A549 (cell line): ENCODE data around the gene BBS9. TPM values are rescaled to one million over a fixed set of nuclear protein-coding genes. Genes with fewer than 3 reads are reported as not detected.

Experiments used
- ATAC-seq, 2 experiments: fragments of 200-7000 bp in 1 of 2; fragments of >200 bp in 1 of 2; cut with Nextera tagmentation in 1 of 2; cut with Tn5 transposase in 1 of 2; 3 replicates each; pipeline versions ENCODE4 v1.8.0 to v1.9.1; 2018 to 2020; ENCODE audit warnings: mild to moderate bottlenecking in 1 of 2, moderate library complexity in 1 of 2
- CTCF ChIA-PET: fragments of 300-600 bp; sonication (Branson Sonifier 250); formaldehyde crosslinking; extraction: SDS; loops from one replicate; lab custom pipeline; 2021; ENCODE audit warnings: antibody characterized with exemption, inconsistent platforms; lab: Yijun Ruan, JAX
- POLR2A ChIA-PET: fragments of 350-600 bp; formaldehyde crosslinking; extraction: SDS; loops from one replicate; lab custom pipeline; 2021; ENCODE audit warnings: antibody characterized with exemption, inconsistent platforms; lab: Yijun Ruan, JAX
- DNase-seq, 2 experiments: peaks; one replicate each; pipeline versions ENCODE4 v3.0.0 to v3.0.0-alpha.2; 2011 to 2016; ENCODE audit warnings: low read depth in 1 of 2, low spot score in 1 of 2
- FAIRE-seq: peaks from 2 replicates; lab custom pipeline; 2011; peaks lifted over from hg19 to GRCh38; lab: Jason Lieb, UNC
- H3K27ac ChIP-seq, 2 experiments: fragments of >200 bp; sonication (Bioruptor Twin); formaldehyde crosslinking; 3 replicates each; pipeline ENCODE4 v1.5.1; 2016 to 2017
- H3K4me1 ChIP-seq: fragments of >200 bp; sonication (Bioruptor Twin); formaldehyde crosslinking; 3 replicates; pipeline ENCODE4 v1.6.1; 2016
- H3K4me2 ChIP-seq: fragments of >200 bp; sonication (Bioruptor Twin); formaldehyde crosslinking; 3 replicates; pipeline ENCODE4 v1.6.1; 2016
- H3K4me3 ChIP-seq: fragments of >200 bp; sonication (Bioruptor Twin); formaldehyde crosslinking; 3 replicates; pipeline ENCODE4 v1.5.1; 2016
- H3K9me3 ChIP-seq: fragments of >200 bp; sonication (Bioruptor Twin); formaldehyde crosslinking; 3 replicates; pipeline ENCODE4 v1.6.1; 2016
- CBX2 ChIP-seq: fragments of 200-600 bp; sonication (generic); IDR thresholded peaks from 2 replicates; pipeline ENCODE4 v1.6.1; 2016; ENCODE audit warnings: low read depth, mild to moderate bottlenecking, borderline replicate concordance
- CEBPB ChIP-seq, 2 experiments: fragments of >200 bp in 1 of 2; sonication (Bioruptor Twin) in 1 of 2; formaldehyde crosslinking in 1 of 2; IDR thresholded peaks; 2 replicates each; pipeline ENCODE4 v1.6.1; 2012 to 2016
- CHD2 ChIP-seq: fragments of 150-350 bp; IDR thresholded peaks from 2 replicates; pipeline ENCODE4 v1.6.1; 2014; ENCODE audit warnings: low read length; ENCODE audit not compliant: partially characterized antibody
- CHD4 ChIP-seq: fragments of 200-600 bp; sonication (generic); IDR thresholded peaks from 2 replicates; pipeline ENCODE4 v1.6.1; 2016; ENCODE audit warnings: antibody characterized with exemption, mild to moderate bottlenecking, borderline replicate concordance
- EHMT2 ChIP-seq: fragments of 200-600 bp; sonication (generic); IDR thresholded peaks from 2 replicates; pipeline ENCODE4 v1.6.1; 2016; ENCODE audit warnings: antibody characterized with exemption, low read depth, mild to moderate bottlenecking, moderate library complexity
- FOSL2 ChIP-seq, 2 experiments: fragments of 450-650 bp in 1 of 2; fragments of >200 bp in 1 of 2; sonication (Bioruptor Twin) in 1 of 2; formaldehyde crosslinking; IDR thresholded peaks; 2 replicates each; pipeline versions ENCODE4 v1.5.0 to v1.6.1; 2016 to 2020; ENCODE audit warnings: mild to moderate bottlenecking in 1 of 2, moderate library complexity in 1 of 2
- HDAC2 ChIP-seq: fragments of 200-600 bp; sonication (generic); IDR thresholded peaks from 2 replicates; pipeline ENCODE4 v1.6.1; 2016
- HEYL ChIP-seq: fragments of 250-450 bp; sonication (Bioruptor Pico); IDR thresholded peaks from 2 replicates; pipeline ENCODE4 v1.8.0; 2021; ENCODE audit warnings: mild to moderate bottlenecking, moderate library complexity
- HMGXB4 ChIP-seq: fragments of 250-450 bp; sonication (Bioruptor Pico); IDR thresholded peaks from 2 replicates; pipeline ENCODE4 v1.5.0; 2021; ENCODE audit warnings: mild to moderate bottlenecking, moderate library complexity, borderline replicate concordance
- HOXA7 ChIP-seq: fragments of 250-450 bp; sonication (Bioruptor Pico); IDR thresholded peaks from 2 replicates; pipeline ENCODE4 v1.5.0; 2020; ENCODE audit warnings: mild to moderate bottlenecking, moderate library complexity
- HOXB5 ChIP-seq: fragments of 250-450 bp; sonication (Bioruptor Pico); IDR thresholded peaks from 2 replicates; pipeline ENCODE4 v1.5.0; 2020; ENCODE audit warnings: mild to moderate bottlenecking, moderate library complexity
- KDM1A ChIP-seq: fragments of 200-600 bp; sonication (generic); IDR thresholded peaks from 2 replicates; pipeline ENCODE4 v1.6.1; 2016; ENCODE audit warnings: low read depth, mild to moderate bottlenecking
- MYC ChIP-seq: IDR thresholded peaks from 2 replicates; pipeline ENCODE4 v1.6.1; 2012; ENCODE audit warnings: mild to moderate bottlenecking, inconsistent platforms, low read length, improper control_type of control experiment, borderline replicate concordance
- NFE2L2 ChIP-seq: fragments of 150-350 bp; conservative IDR thresholded peaks from 2 replicates; pipeline ENCODE4 v1.6.1; 2014; ENCODE audit warnings: low read length
- PHF8 ChIP-seq: fragments of 200-600 bp; sonication (generic); IDR thresholded peaks from 2 replicates; pipeline ENCODE4 v1.6.1; 2016; ENCODE audit warnings: low read depth, mild to moderate bottlenecking, antibody characterized with exemption, moderate library complexity, borderline replicate concordance
- RAD21 ChIP-seq, 2 experiments: fragments of >200 bp in 1 of 2; sonication (Bioruptor Twin) in 1 of 2; formaldehyde crosslinking in 1 of 2; IDR thresholded peaks in 1 of 2; conservative IDR thresholded peaks in 1 of 2; 2 replicates in 1 of 2; 3 replicates in 1 of 2; pipeline ENCODE4 v1.6.1; 2012 to 2018; ENCODE audit warnings: inconsistent platforms in 1 of 2
- RNF2 ChIP-seq: fragments of 200-600 bp; sonication (generic); IDR thresholded peaks from 2 replicates; pipeline ENCODE4 v1.6.1; 2016; ENCODE audit warnings: low read depth, mild to moderate bottlenecking, antibody characterized with exemption, moderate library complexity, borderline replicate concordance
- SMC3 ChIP-seq: fragments of >200 bp; sonication (Bioruptor Twin); formaldehyde crosslinking; IDR thresholded peaks from 3 replicates; pipeline ENCODE4 v1.6.1; 2018; ENCODE audit warnings: inconsistent platforms
- SREBF2 ChIP-seq: fragments of 450-650 bp; IDR thresholded peaks from 2 replicates; pipeline ENCODE4 v1.6.1; 2014; ENCODE audit warnings: mild to moderate bottlenecking, moderate library complexity
- TFCP2L1 ChIP-seq: fragments of 250-450 bp; sonication (Bioruptor Pico); IDR thresholded peaks from 2 replicates; pipeline ENCODE4 v1.5.0; 2021; ENCODE audit warnings: mild to moderate bottlenecking
- USF2 ChIP-seq: fragments of 450-650 bp; IDR thresholded peaks from 2 replicates; pipeline ENCODE4 v1.6.1; 2014; ENCODE audit warnings: antibody characterized with exemption
- ZC3H11A ChIP-seq: fragments of 450-650 bp; IDR thresholded peaks from 2 replicates; pipeline ENCODE4 v1.6.1; 2014; ENCODE audit warnings: antibody characterized with exemption, mild to moderate bottlenecking
- ZSCAN20 ChIP-seq: fragments of 250-450 bp; sonication (Bioruptor Pico); IDR thresholded peaks from 2 replicates; pipeline ENCODE4 v1.8.0; 2022; ENCODE audit warnings: mild to moderate bottlenecking, moderate library complexity
- WGBS: methylation state at CpG from one replicate; pipeline ENCODE4 v1.1.6; 2017; ENCODE audit errors: missing lambda C conversion rate; 5-methylcytosine and 5-hydroxymethylcytosine counted together
- polyA plus RNA-seq, 4 experiments: library from polyadenylated mRNA; depleted of rRNA in 3 of 4; stranded (reverse); fragments of >200 nt; fragmentation: RNase III in 1 of 4; extraction: RNeasy Plus Mini Kit Qiagen cat#74134 plus additional on column Dnase treatment in 1 of 4; gene quantifications; 2 replicates in 3 of 4; 3 replicates in 1 of 4; pipeline ENCODE4 v1.2.3, GENCODE V29; 2011 to 2017
- TF ChIP-seq, protein P1 (sequence below): IDR thresholded peaks from 2 replicates; pipeline ENCODE4 v1.6.1; 2012
- TF ChIP-seq, protein P2 (sequence below): fragments of >200 bp; sonication (Bioruptor Twin); formaldehyde crosslinking; IDR thresholded peaks from 3 replicates; pipeline ENCODE4 v1.6.1; 2016
- TF ChIP-seq, protein P3 (sequence below): IDR thresholded peaks from 2 replicates; pipeline ENCODE4 v1.6.1; 2012; ENCODE audit warnings: low read depth, borderline replicate concordance
- TF ChIP-seq, protein P4 (sequence below): IDR thresholded peaks from 2 replicates; pipeline ENCODE4 v1.6.1; 2012
- TF ChIP-seq, protein P5 (sequence below): fragments of >200 bp; sonication (Bioruptor Twin); formaldehyde crosslinking; IDR thresholded peaks from 2 replicates; pipeline ENCODE4 v1.6.1; 2016

The BBS9 gene
- polyA plus RNA-seq, 2 of the 4 experiments (the other 2 are of a cell fraction) = 8.3 to 9.1 TPM

DNA sequence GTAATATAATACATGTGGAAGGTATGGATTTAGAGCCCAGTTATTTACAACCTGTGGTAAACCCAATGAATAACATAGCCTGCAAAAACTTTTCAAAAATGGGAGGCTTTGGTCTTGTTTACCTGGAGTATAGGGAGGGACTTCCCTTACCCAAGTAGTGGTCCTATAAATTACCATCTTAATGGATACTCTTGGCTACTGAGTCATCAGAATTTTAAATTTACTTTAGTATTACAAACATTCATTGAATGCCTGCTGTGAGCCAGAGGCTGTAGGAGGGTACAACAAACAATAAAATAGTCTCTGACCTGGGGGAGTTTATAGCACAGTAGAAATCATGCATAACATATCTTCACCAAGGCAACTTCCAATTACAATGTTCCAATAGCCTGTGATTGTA, 365.1 kb downstream of the BBS9 start:
- CTCF ChIA-PET = no interaction called here
- Histone ChIP-seq H3K4me2 (no peak overlapping the region), H3K4me3 (no peak overlapping the region), H3K4me1 (0 out of 3 replicates have a peak, but pooled peaks cover 3% of the 10 kb centered on the region), H3K27ac (no peak overlapping the region), H3K9me3 (no peaks in the 10 kb centered on the region)
- TF ChIP-seq, protein P1, sequence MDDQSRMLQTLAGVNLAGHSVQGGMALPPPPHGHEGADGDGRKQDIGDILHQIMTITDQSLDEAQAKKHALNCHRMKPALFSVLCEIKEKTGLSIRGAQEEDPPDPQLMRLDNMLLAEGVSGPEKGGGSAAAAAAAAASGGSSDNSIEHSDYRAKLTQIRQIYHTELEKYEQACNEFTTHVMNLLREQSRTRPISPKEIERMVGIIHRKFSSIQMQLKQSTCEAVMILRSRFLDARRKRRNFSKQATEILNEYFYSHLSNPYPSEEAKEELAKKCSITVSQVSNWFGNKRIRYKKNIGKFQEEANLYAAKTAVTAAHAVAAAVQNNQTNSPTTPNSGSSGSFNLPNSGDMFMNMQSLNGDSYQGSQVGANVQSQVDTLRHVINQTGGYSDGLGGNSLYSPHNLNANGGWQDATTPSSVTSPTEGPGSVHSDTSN = no peak
- TF ChIP-seq RNF2 = no peak
- no peak for TF ChIP-seq HOXB5
- TF ChIP-seq MYC = no peak
- TF ChIP-seq PHF8 = no peak
- no peak for FAIRE-seq
- POLR2A ChIA-PET = no interaction called here
- ATAC-seq = no peak
- DNase-seq = no peak

GRCh38 chr7:33495207-33495606, 365.8 kb downstream of the BBS9 start:
- no peak for DNase-seq
- Histone ChIP-seq H3K4me1 (0 out of 3 replicates have a peak, but pooled peaks cover 3% of the 10 kb centered on the region), H3K27ac (no peak overlapping the region), H3K9me3 (no peaks in the 10 kb centered on the region), H3K4me2 (no peak overlapping the region), H3K4me3 (no peak overlapping the region)
- ChIA-PET POLR2A (no interaction called here), CTCF (no interaction called here)
- 45% methylated on average over 5 of the region's 5 CpGs for WGBS
- no peak for FAIRE-seq
- no peak for TF ChIP-seq HOXA7 (CRISPR knock-in tag)
- TF ChIP-seq, protein P2, sequence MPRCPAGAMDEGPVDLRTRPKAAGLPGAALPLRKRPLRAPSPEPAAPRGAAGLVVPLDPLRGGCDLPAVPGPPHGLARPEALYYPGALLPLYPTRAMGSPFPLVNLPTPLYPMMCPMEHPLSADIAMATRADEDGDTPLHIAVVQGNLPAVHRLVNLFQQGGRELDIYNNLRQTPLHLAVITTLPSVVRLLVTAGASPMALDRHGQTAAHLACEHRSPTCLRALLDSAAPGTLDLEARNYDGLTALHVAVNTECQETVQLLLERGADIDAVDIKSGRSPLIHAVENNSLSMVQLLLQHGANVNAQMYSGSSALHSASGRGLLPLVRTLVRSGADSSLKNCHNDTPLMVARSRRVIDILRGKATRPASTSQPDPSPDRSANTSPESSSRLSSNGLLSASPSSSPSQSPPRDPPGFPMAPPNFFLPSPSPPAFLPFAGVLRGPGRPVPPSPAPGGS = no peak
- no peak for TF ChIP-seq SMC3
- TF ChIP-seq, protein P3, sequence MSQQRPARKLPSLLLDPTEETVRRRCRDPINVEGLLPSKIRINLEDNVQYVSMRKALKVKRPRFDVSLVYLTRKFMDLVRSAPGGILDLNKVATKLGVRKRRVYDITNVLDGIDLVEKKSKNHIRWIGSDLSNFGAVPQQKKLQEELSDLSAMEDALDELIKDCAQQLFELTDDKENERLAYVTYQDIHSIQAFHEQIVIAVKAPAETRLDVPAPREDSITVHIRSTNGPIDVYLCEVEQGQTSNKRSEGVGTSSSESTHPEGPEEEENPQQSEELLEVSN = no peak
- no peak for TF ChIP-seq CBX2
- no peak for TF ChIP-seq ZC3H11A
- TF ChIP-seq, protein P4, sequence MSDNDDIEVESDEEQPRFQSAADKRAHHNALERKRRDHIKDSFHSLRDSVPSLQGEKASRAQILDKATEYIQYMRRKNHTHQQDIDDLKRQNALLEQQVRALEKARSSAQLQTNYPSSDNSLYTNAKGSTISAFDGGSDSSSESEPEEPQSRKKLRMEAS = no peak
- no peak for TF ChIP-seq HMGXB4 (CRISPR knock-in tag)
- TF ChIP-seq SREBF2 = no peak
- no peak for TF ChIP-seq TFCP2L1
- no peak for TF ChIP-seq EHMT2
- no peak for TF ChIP-seq NFE2L2
- ATAC-seq = no peak

DNA sequence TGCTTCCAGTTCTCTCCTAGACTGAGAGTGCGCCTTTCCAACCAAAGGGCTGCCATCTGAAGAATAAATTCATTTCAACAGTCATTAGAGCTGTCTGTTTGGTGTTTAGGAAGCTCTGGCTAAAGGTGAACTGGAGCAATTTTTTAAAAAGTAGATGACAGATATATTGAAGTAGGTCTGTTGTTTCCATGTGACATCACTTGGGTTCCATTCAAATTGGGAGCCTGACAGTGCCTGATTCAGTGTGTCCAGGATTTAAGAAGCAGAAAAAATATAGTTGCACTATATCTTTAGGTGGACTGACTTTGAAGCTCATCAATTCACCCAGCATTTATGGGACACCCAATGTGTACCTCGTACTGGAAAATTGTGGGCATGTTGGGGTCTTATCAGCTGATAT, 367.7 kb downstream of the BBS9 start:
- WGBS = 46% methylated on average over 2 of the region's 2 CpGs
- ChIA-PET CTCF (interaction anchor here (0.6 to 0.9 kb wide), 3 partner anchors 55 to 316 kb away, joined by 3 to 5 read pairs (median 3); no protein-coding TSS in a partner anchor), POLR2A (no interaction called here)
- Histone ChIP-seq H3K4me2 (no peak overlapping the region), H3K27ac (no peak overlapping the region), H3K9me3 (no peaks in the 10 kb centered on the region), H3K4me3 (no peak overlapping the region), H3K4me1 (0 out of 3 replicates have a peak, but pooled peaks cover 3% of the 10 kb centered on the region)
- no peak for DNase-seq
- no peak for ATAC-seq
- FAIRE-seq = no peak
- TF ChIP-seq CHD4 (no peak), RAD21 (conservative IDR thresholded peaks at IDR 0.05 in 1 of 2, IDR thresholded peaks at IDR 0.05 in 1 of 2) (no peak), CHD2 (no peak), FOSL2 (IDR thresholded peaks at IDR 0.05) (no peak), FOSL2 (CRISPR knock-in tag; IDR thresholded peaks at IDR 0.05) (no peak), HEYL (CRISPR knock-in tag) (no peak), HDAC2 (no peak), USF2 (no peak), TFCP2L1 (no peak), NFE2L2 (no peak), ZSCAN20 (CRISPR knock-in tag) (no peak), KDM1A (no peak), CEBPB (IDR thresholded peaks at IDR 0.05) (no peak), ZC3H11A (no peak)
- TF ChIP-seq, protein P2 = no peak
- TF ChIP-seq, protein P5, sequence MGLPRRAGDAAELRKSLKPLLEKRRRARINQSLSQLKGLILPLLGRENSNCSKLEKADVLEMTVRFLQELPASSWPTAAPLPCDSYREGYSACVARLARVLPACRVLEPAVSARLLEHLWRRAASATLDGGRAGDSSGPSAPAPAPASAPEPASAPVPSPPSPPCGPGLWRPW = no peak
